NK-92 (cell line): Measurements from ENCODE around the gene ARHGEF19.
A peak's percentile ranks its signal among the peaks of the same experiment; 100 is the strongest.

ENCODE experiments used
- DNase-seq: peaks from one replicate; lab custom pipeline; 2025; ENCODE audit not compliant: unreplicated experiment; lab: John Stamatoyannopoulos, UW

Gene ARHGEF19

GRCh38 chr1:16244650-16245285 is 32.3 kb upstream of the ARHGEF19 start:
- DNase-seq: no peak

GRCh38 chr1:16243936-16244649 is 31.6 kb upstream of the ARHGEF19 start:
- DNase-seq: no peak

GRCh38 chr1:16243215-16243610 is 30.8 kb upstream of the ARHGEF19 start:
- DNase-seq: no peak

GRCh38 chr1:16242556-16243214 is 30.2 kb upstream of the ARHGEF19 start:
- no peak for DNase-seq

GRCh38 chr1:16241221-16241708 is 28.8 kb upstream of the ARHGEF19 start:
- DNase-seq: no peak

GRCh38 chr1:16239972-16240491 is 27.6 kb upstream of the ARHGEF19 start:
- DNase-seq: no peak

- no peak for DNase-seq
Observed at GRCh38 chr1:16237343-16237830, 24.9 kb upstream of the ARHGEF19 start.

GRCh38 chr1:16236511-16237342 is 24.3 kb upstream of the ARHGEF19 start, which contains the start of gene CPLANE2:
CPLANE2 (minus strand) TSS chr1:16237183; CDS start chr1:16236742, 441 bp downstream.
- peak; percentile 66 for DNase-seq

GRCh38 chr1:16235944-16236510 is 23.6 kb upstream of the ARHGEF19 start:
- DNase-seq: no peak

- DNase-seq: no peak
Observed at GRCh38 chr1:16235347-16235746, 22.9 kb upstream of the ARHGEF19 start.

- no peak for DNase-seq
Observed at GRCh38 chr1:16233431-16233830, 21.0 kb upstream of the ARHGEF19 start.

GRCh38 chr1:16232316-16232710 is 19.9 kb upstream of the ARHGEF19 start:
- no peak for DNase-seq

- no peak for DNase-seq
Observed at GRCh38 chr1:16231331-16232315, 19.2 kb upstream of the ARHGEF19 start.

GRCh38 chr1:16230744-16231143 is 18.3 kb upstream of the ARHGEF19 start:
- no peak for DNase-seq

GRCh38 chr1:16229976-16230740 is 17.7 kb upstream of the ARHGEF19 start:
- DNase-seq: no peak

- DNase-seq: no peak
Observed at GRCh38 chr1:16226490-16227179, 14.2 kb upstream of the ARHGEF19 start.

- DNase-seq: no peak
Observed at GRCh38 chr1:16226129-16226489, 13.7 kb upstream of the ARHGEF19 start.

- no peak for DNase-seq
Observed at GRCh38 chr1:16224472-16224871, 12.0 kb upstream of the ARHGEF19 start.
